B cell (primary cell): ENCODE results near the gene BRF1. TPM values are rescaled to one million over a fixed set of nuclear protein-coding genes. Genes with fewer than 3 reads are reported as not detected.
A peak's percentile ranks its signal among the peaks of the same experiment; 100 is the strongest.

Experiments used
- ATAC-seq: fragments of 200-7000 bp; cut with Tn5 transposase; one replicate; pipeline ENCODE4 v1.10.0; 2021; ENCODE audit warnings: low read depth, mild to moderate bottlenecking, moderate number of reproducible peaks, moderate library complexity
- CTCF ChIA-PET: fragments of 350-600 bp; sonication (Branson Sonifier 250); formaldehyde crosslinking; loops from one replicate; lab custom pipeline; 2021; ENCODE audit warnings: antibody characterized with exemption, inconsistent platforms; lab: Charles Lee
- POLR2A ChIA-PET: fragments of 350-600 bp; sonication (Branson Sonifier 250); formaldehyde crosslinking; loops from one replicate; lab custom pipeline; 2021; ENCODE audit warnings: antibody characterized with exemption; lab: Charles Lee
- DNase-seq: peaks from one replicate; pipeline ENCODE4 v3.0.0; 2013
- H2AFZ ChIP-seq: 2 replicates; pipeline ENCODE4 v1.6.1; 2012; ENCODE audit warnings: mild to moderate bottlenecking, low read depth, low read length; ENCODE audit not compliant: insufficient read depth, poor library complexity, severe bottlenecking
- H3K27ac ChIP-seq, 2 donors: 1 replicate in 1 of 2; 2 replicates in 1 of 2; pipeline ENCODE4 v1.5.1; 2012 to 2013; ENCODE audit warnings: low read length in 2 of 2, mild to moderate bottlenecking in 2 of 2, moderate library complexity in 1 of 2
- H3K27me3 ChIP-seq, 4 experiments: fragments of 200-600 bp in 1 of 4; sonication (generic) in 1 of 4; replicated peaks in 1 of 4; 1 replicate in 2 of 4; 2 replicates in 2 of 4; pipeline versions ENCODE4 v1.6.1 to v1.7.0; 2013 to 2016; ENCODE audit warnings: low read length in 3 of 4, mild to moderate bottlenecking in 2 of 4, mixed read lengths in 1 of 4, moderate library complexity in 1 of 4; ENCODE audit not compliant: insufficient read depth in 4 of 4, control insufficient read depth in 3 of 4; ENCODE audit errors: control extremely low read depth in 1 of 4
- H3K36me3 ChIP-seq, 2 experiments: replicated peaks in 1 of 2; 1 replicate in 1 of 2; 2 replicates in 1 of 2; pipeline versions ENCODE4 v1.6.1 to v1.7.1; 2013; ENCODE audit warnings: low read length in 1 of 2; ENCODE audit not compliant: insufficient read depth in 2 of 2, control insufficient read depth in 1 of 2; ENCODE audit errors: control extremely low read depth in 1 of 2, extremely low read depth in 1 of 2
- H3K4me1 ChIP-seq, 2 donors: fragments of 200-600 bp in 1 of 2; sonication (generic) in 1 of 2; 1 replicate in 1 of 2; 2 replicates in 1 of 2; pipeline versions ENCODE4 v1.5.1 to v1.6.1; 2013 to 2017; ENCODE audit warnings: low read length in 2 of 2; ENCODE audit not compliant: control insufficient read depth in 2 of 2, insufficient read depth in 2 of 2
- H3K4me2 ChIP-seq: replicated peaks from 2 replicates; pipeline ENCODE3; 2012; ENCODE audit warnings: mild to moderate bottlenecking, low read depth, low read length; ENCODE audit not compliant: poor library complexity, severe bottlenecking
- H3K4me3 ChIP-seq, 5 experiments: fragments of 200-600 bp in 1 of 5; sonication (generic) in 1 of 5; 1 replicate in 3 of 5; 2 replicates in 2 of 5; pipeline versions ENCODE4 v1.5.1 to v1.7.0; 2011 to 2016; ENCODE audit warnings: low read length in 4 of 5, mild to moderate bottlenecking in 4 of 5, low read depth in 2 of 5, control low read depth in 1 of 5, moderate library complexity in 1 of 5; ENCODE audit not compliant: insufficient read depth in 1 of 5; ENCODE audit errors: control extremely low read depth in 1 of 5, extremely low read depth in 1 of 5
- H3K79me2 ChIP-seq: fragments of 200-600 bp; sonication (generic); one replicate; pipeline ENCODE4 v1.6.0; 2016; ENCODE audit warnings: low read length; ENCODE audit not compliant: control insufficient read depth, insufficient read depth
- H3K9ac ChIP-seq: fragments of 200-600 bp; sonication (generic); 2 replicates; pipeline ENCODE4 v1.6.1; 2017; ENCODE audit warnings: mild to moderate bottlenecking, low read length, moderate library complexity
- H3K9me3 ChIP-seq, 3 donors: one replicate each; pipeline versions ENCODE4 v1.6.1 to v1.7.1; 2013; ENCODE audit warnings: low read length in 2 of 3; ENCODE audit not compliant: control insufficient read depth in 2 of 3, insufficient read depth in 1 of 3; ENCODE audit errors: control extremely low read depth in 1 of 3
- H4K20me1 ChIP-seq: 2 replicates; pipeline ENCODE4 v1.6.0; 2012; ENCODE audit warnings: mild to moderate bottlenecking, low read length; ENCODE audit not compliant: insufficient read depth, control insufficient read depth, poor library complexity, severe bottlenecking
- H3K27ac Mint-ChIP-seq: one replicate; pipeline ENCODE4 v1.8.0; 2021; ENCODE audit warnings: mixed read lengths
- H3K27me3 Mint-ChIP-seq: one replicate; pipeline ENCODE4 v1.8.0; 2021; ENCODE audit warnings: mixed read lengths
- H3K4me1 Mint-ChIP-seq: one replicate; pipeline ENCODE4 v1.8.0; 2021; ENCODE audit warnings: mixed read lengths
- H3K4me3 Mint-ChIP-seq: one replicate; pipeline ENCODE4 v1.8.0; 2021; ENCODE audit warnings: mixed read lengths
- H3K9me3 Mint-ChIP-seq: one replicate; pipeline ENCODE4 v1.8.0; 2022; ENCODE audit warnings: mixed read lengths; ENCODE audit not compliant: insufficient read depth
- EZH2 ChIP-seq: IDR thresholded peaks from 2 replicates; pipeline ENCODE4 v1.6.1; 2012; ENCODE audit warnings: borderline replicate concordance, low read depth, mild to moderate bottlenecking, moderate library complexity, low read length; ENCODE audit not compliant: insufficient read depth, poor library complexity, severe bottlenecking
- WGBS: methylation state at CpG from one replicate; pipeline ENCODE4 v1.1.5; 2013; ENCODE audit warnings: missing lambda C conversion rate; ENCODE audit not compliant: insufficient coverage; 5-methylcytosine and 5-hydroxymethylcytosine counted together
- intact Hi-C: fragments of 100-400 bp; cut with micrococcal nuclease; formaldehyde crosslinking; loops from one replicate; pipeline ENCODE4 v1.10.0; 2022
- polyA plus RNA-seq: library from polyadenylated mRNA; depleted of rRNA; stranded (reverse); fragments of >200 nt; gene quantifications from 2 replicates; pipeline ENCODE4 v1.2.3, GENCODE V29; 2012
- total RNA-seq, 2 donors: library from RNA; stranded (reverse); fragments of 120-200 nt in 1 of 2; gene quantifications; 1 replicate in 1 of 2; 2 replicates in 1 of 2; pipeline versions ENCODE4 v1.2.3 to v1.2.4, GENCODE V29; 2013 to 2022
- TF ChIP-seq, protein P1 (sequence below): fragments of 200-600 bp; IDR thresholded peaks from one replicate; pipeline ENCODE4 v1.8.0; 2022; ENCODE audit warnings: antibody characterized with exemption, mild to moderate bottlenecking

The BRF1 gene
- total and polyA plus RNA-seq, 2 donors (not counting 1 experiment from before 2014, with no cell fraction given): 24.5 to 55.8 TPM

DNA sequence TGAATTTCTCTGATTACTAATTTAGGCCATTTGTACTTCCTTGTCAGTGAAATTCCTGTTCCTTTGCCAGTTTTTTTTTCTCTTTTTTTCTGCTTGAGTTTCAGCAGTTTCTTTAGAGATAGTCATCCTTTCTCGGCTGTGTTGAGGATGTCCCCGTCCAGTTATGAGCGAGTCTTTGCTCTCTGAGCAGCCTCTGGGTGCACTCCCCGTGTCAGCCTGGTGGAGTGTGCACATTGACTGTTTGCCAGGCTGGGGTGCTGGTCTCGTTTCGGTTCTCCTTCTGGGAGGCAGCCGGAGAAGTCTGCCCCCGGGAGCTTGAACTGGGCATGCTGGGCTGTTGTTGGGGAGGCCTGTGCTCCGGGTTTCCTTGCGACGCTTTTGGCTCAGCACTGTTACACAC is 16.7 kb upstream of the BRF1 start:
- H3K4me2 ChIP-seq: no peak overlapping the region
- peaks cover 20% of the 10 kb centered on the region for H4K20me1 ChIP-seq
- H3K79me2 ChIP-seq: peaks cover 22% of the 10 kb centered on the region
- Mint-ChIP-seq H3K4me1 (peaks cover 11% of the 10 kb centered on the region), H3K27me3 (no peaks in the 10 kb centered on the region), H3K27ac (no peak overlapping the region), H3K4me3 (no peak overlapping the region), H3K9me3 (no peaks in the 10 kb centered on the region)
- ChIA-PET CTCF (no interaction called here), POLR2A (no interaction called here)
- intact Hi-C loops: no loop called here
- no peak overlapping the region for H3K4me3 ChIP-seq
- no peak for TF ChIP-seq EZH2
- TF ChIP-seq, protein P1, sequence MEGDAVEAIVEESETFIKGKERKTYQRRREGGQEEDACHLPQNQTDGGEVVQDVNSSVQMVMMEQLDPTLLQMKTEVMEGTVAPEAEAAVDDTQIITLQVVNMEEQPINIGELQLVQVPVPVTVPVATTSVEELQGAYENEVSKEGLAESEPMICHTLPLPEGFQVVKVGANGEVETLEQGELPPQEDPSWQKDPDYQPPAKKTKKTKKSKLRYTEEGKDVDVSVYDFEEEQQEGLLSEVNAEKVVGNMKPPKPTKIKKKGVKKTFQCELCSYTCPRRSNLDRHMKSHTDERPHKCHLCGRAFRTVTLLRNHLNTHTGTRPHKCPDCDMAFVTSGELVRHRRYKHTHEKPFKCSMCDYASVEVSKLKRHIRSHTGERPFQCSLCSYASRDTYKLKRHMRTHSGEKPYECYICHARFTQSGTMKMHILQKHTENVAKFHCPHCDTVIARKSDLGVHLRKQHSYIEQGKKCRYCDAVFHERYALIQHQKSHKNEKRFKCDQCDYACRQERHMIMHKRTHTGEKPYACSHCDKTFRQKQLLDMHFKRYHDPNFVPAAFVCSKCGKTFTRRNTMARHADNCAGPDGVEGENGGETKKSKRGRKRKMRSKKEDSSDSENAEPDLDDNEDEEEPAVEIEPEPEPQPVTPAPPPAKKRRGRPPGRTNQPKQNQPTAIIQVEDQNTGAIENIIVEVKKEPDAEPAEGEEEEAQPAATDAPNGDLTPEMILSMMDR: no peak
- no peak overlapping the region for H3K9ac ChIP-seq
- ATAC-seq: no peak
- 74% methylated on average over 11 of the region's 11 CpGs for WGBS
- peaks cover 13 to 22% of the 10 kb centered on the region in 2 donors for H3K4me1 ChIP-seq
- DNase-seq: no peak
- H3K27ac ChIP-seq: no peak overlapping the region
- H3K36me3 ChIP-seq: no peaks in the 10 kb centered on the region
- H3K9me3 ChIP-seq: no peaks in the 10 kb centered on the region
- no peak overlapping the region for H2AFZ ChIP-seq
- no peaks in the 10 kb centered on the region for H3K27me3 ChIP-seq

DNA sequence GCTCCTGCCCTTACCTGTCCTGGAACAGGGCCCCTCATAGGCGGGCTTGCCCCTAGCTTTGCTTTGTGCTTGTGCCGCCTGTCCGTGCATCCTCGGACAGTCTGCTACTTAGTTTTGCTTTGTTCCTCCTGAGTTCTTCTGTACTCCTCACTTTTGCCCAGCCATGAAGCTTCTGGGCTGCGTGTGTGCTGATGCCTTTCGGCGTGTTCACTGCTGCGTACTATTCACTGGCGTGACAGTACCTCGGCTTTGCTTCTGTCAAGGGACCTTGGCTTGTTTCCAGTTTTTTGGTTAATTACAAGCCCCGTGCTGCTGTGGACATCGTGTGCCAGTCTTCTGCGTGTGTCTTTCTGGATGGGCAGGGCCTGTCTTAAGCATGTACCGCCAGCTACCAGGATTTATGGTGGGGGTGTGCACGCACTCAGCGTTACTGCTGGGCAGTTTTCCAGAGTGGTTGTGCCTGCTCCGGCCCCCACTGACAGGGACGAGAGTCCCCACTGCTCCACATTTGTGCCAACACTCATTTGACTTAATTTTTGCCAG is 16.2 kb upstream of the BRF1 start:
- Histone ChIP-seq H3K9ac (no peak overlapping the region), H3K79me2 (peaks cover 17% of the 10 kb centered on the region), H3K27me3 (no peaks in the 10 kb centered on the region), H3K36me3 (no peaks in the 10 kb centered on the region), H3K9me3 (no peaks in the 10 kb centered on the region), H3K27ac (no peak overlapping the region), H2AFZ (no peak overlapping the region), H3K4me1 (peaks cover 13 to 22% of the 10 kb centered on the region in 2 donors), H3K4me3 (no peak overlapping the region), H3K4me2 (no peak overlapping the region), H4K20me1 (peaks cover 19% of the 10 kb centered on the region)
- DNase-seq (no peak), ATAC-seq (no peak)
- ChIA-PET CTCF (no interaction called here), POLR2A (no interaction called here)
- H3K9me3 Mint-ChIP-seq: no peaks in the 10 kb centered on the region
- TF ChIP-seq, protein P1: no peak
- TF ChIP-seq EZH2: no peak
- H3K27ac Mint-ChIP-seq: peak overlapping the region; percentile 53
- H3K27me3 Mint-ChIP-seq: no peaks in the 10 kb centered on the region
- intact Hi-C loops: no loop called here
- H3K4me1 Mint-ChIP-seq: peaks cover 11% of the 10 kb centered on the region
- peak overlapping the region; percentile 34 for H3K4me3 Mint-ChIP-seq
- WGBS: 80% methylated on average over 17 of the region's 18 CpGs
